H4 (cell line): ENCODE measurements around the gene OR8J3. TPM values are rescaled to one million over a fixed set of nuclear protein-coding genes. Genes with fewer than 3 reads are reported as not detected.
"Not testable (repeated sequence)": the region's sequence is repeated elsewhere in the genome, so short reads cannot be mapped to it uniquely, and the experiment has no call there.

ENCODE experiments used
- DNase-seq: peaks from one replicate; pipeline ENCODE4 v3.0.0-alpha.2; 2015; ENCODE audit warnings: low spot score
- total RNA-seq: library from RNA; depleted of rRNA; stranded (reverse); fragments of >200 nt; shearing (Covaris generic); gene quantifications from 2 replicates; pipeline ENCODE4 v1.2.3, GENCODE V29; 2014; rRNA removed

Gene OR8J3
- total RNA-seq = not detected in 2 replicates

GRCh38 chr11:56140151-56140661 is at the start of gene OR8J3:
TSS of gene OR8J3 (minus strand) at chr11:56140201. CDS start at chr11:56137718, 2,483 bp downstream.
- no peak for DNase-seq

GRCh38 chr11:56188602-56189001 is 48.6 kb upstream of the OR8J3 start:
- no peak for DNase-seq

GRCh38 chr11:56183459-56183858 is 43.5 kb upstream of the OR8J3 start:
- DNase-seq = no peak

GRCh38 chr11:56176318-56176717 is 36.3 kb upstream of the OR8J3 start, which contains the start of gene OR5J2:
TSS of gene OR5J2 (plus strand) at chr11:56176618. CDS start at chr11:56176618, 0 bp downstream.
- DNase-seq = no peak

- DNase-seq = no peak
Observed at GRCh38 chr11:56172256-56172830, 32.3 kb upstream of the OR8J3 start.

GRCh38 chr11:56163804-56164203 is 23.8 kb upstream of the OR8J3 start:
- no peak for DNase-seq

GRCh38 chr11:56160217-56160616 is 20.2 kb upstream of the OR8J3 start, which contains the start of gene OR8K5:
TSS of gene OR8K5 (minus strand) at chr11:56160317. CDS start at chr11:56160317, 0 bp downstream.
- no peak for DNase-seq

GRCh38 chr11:56152333-56152732 is 12.3 kb upstream of the OR8J3 start:
- DNase-seq = no peak

GRCh38 chr11:56151376-56151775 is 11.4 kb upstream of the OR8J3 start:
- DNase-seq = no peak

- not testable (repeated sequence) for DNase-seq
Observed at GRCh38 chr11:56143681-56144080, 3.7 kb upstream of the OR8J3 start.

GRCh38 chr11:56122073-56122472 is 17.9 kb downstream of the OR8J3 start, which contains the start of gene OR8H3:
TSS of gene OR8H3 (plus strand) at chr11:56122373. CDS start at chr11:56122373, 0 bp downstream.
- no peak for DNase-seq

GRCh38 chr11:56103210-56103737 is 36.7 kb downstream of the OR8J3 start, which contains the start of gene OR8H2:
TSS of gene OR8H2 (plus strand) at chr11:56103687. CDS start at chr11:56105043, 1,356 bp downstream.
- DNase-seq = peak; percentile 6

GRCh38 chr11:56093008-56093407 is 47.0 kb downstream of the OR8J3 start, which contains the start of gene OR8I2:
TSS of gene OR8I2 (plus strand) at chr11:56093308. CDS start at chr11:56093308, 0 bp downstream.
- DNase-seq = no peak

GRCh38 chr11:56089697-56090096 is 50.3 kb downstream of the OR8J3 start:
- DNase-seq = no peak

Other genes with a start within 250 kb of the OR8J3 start
- gene OR5W2, start 225.6 kb downstream of the OR8J3 start, total RNA-seq = not detected in 2 replicates
- gene OR5I1, start 203.8 kb downstream of the OR8J3 start, total RNA-seq = not detected in 2 replicates
- gene OR10AG1, start 170.3 kb downstream of the OR8J3 start, total RNA-seq = not detected in 2 replicates
- gene OR5F1, start 145.6 kb downstream of the OR8J3 start, total RNA-seq = not detected in 2 replicates
- not detected in 2 replicates for gene OR5AS1, start 112.5 kb downstream of the OR8J3 start, total RNA-seq
- not detected in 2 replicates for gene OR8I2, start 46.9 kb downstream of the OR8J3 start, total RNA-seq
- not detected in 2 replicates for gene OR8H2, start 36.5 kb downstream of the OR8J3 start, total RNA-seq
- not detected in 2 replicates for gene OR8H3, start 17.8 kb downstream of the OR8J3 start, total RNA-seq
- gene OR8K5, start 20.1 kb upstream of the OR8J3 start, total RNA-seq = not detected in 2 replicates
- gene OR5J2, start 36.4 kb upstream of the OR8J3 start, total RNA-seq = not detected in 2 replicates
- gene OR5T2, start 94.1 kb upstream of the OR8J3 start, total RNA-seq = not detected in 2 replicates
- not detected in 2 replicates for gene OR5T3, start 112.1 kb upstream of the OR8J3 start, total RNA-seq
- gene OR5T1, start 134.0 kb upstream of the OR8J3 start, total RNA-seq = not detected in 2 replicates
- gene OR8H1, start 152.1 kb upstream of the OR8J3 start, total RNA-seq = not detected in 2 replicates
- not detected in 2 replicates for gene OR8K3, start 174.9 kb upstream of the OR8J3 start, total RNA-seq
- not detected in 2 replicates for gene OR8K1, start 205.8 kb upstream of the OR8J3 start, total RNA-seq
- not detected in 2 replicates for gene OR8J1, start 214.1 kb upstream of the OR8J3 start, total RNA-seq
- not detected in 2 replicates for gene OR8U1, start 235.4 kb upstream of the OR8J3 start, total RNA-seq